Upper lobe of left lung (tissue), 6 donors: Measurements from ENCODE around the gene RIMBP2. TPM values are rescaled to one million over a fixed set of nuclear protein-coding genes. Genes with fewer than 3 reads are reported as not detected.

Experiments
- ATAC-seq, 2 donors: fragments of 200-7000 bp; cut with Tn5 transposase; one replicate each; pipeline ENCODE4 v1.9.1; 2022; ENCODE audit warnings: mild to moderate bottlenecking in 2 of 2, moderate library complexity in 2 of 2; ENCODE audit not compliant: low FRiP score in 2 of 2
- DNase-seq, 2 donors: peaks; one replicate each; pipeline ENCODE4 v3.0.0-alpha.2; 2019 to 2020
- H3K27ac ChIP-seq, 4 donors: fragments of 200-600 bp; sonication (generic); one replicate each; pipeline ENCODE4 v1.5.1; 2016 to 2019
- H3K27me3 ChIP-seq, 4 donors: fragments of 200-600 bp; sonication (generic); one replicate each; pipeline ENCODE4 v1.5.1; 2017 to 2019
- H3K36me3 ChIP-seq, 4 donors: fragments of 200-600 bp; sonication (generic); one replicate each; pipeline ENCODE4 v1.5.1; 2016 to 2019
- H3K4me1 ChIP-seq, 4 donors: fragments of 200-600 bp; sonication (generic); one replicate each; pipeline ENCODE4 v1.5.1; 2018 to 2019
- H3K4me3 ChIP-seq, 4 donors: fragments of 200-600 bp; sonication (generic); one replicate each; pipeline ENCODE4 v1.5.1; 2017 to 2019; ENCODE audit warnings: mild to moderate bottlenecking in 2 of 4, moderate library complexity in 1 of 4
- H3K9me3 ChIP-seq, 4 donors: fragments of 200-600 bp; sonication (generic); one replicate each; pipeline ENCODE4 v1.5.1; 2018 to 2019
- CTCF ChIP-seq, 6 experiments: fragments of 450-650 bp in 4 of 6; fragments of 200-600 bp in 2 of 6; sonication (generic) in 2 of 6; IDR thresholded peaks; one replicate each; pipeline ENCODE4 v1.5.1; 2016 to 2019; ENCODE audit warnings: antibody characterized with exemption in 6 of 6
- EP300 ChIP-seq, 4 donors: sonication (generic); formaldehyde crosslinking; IDR thresholded peaks; one replicate each; pipeline ENCODE4 v1.5.1; 2017; ENCODE audit warnings: antibody characterized with exemption in 4 of 4, control low read depth in 2 of 4
- POLR2A ChIP-seq, 4 donors: fragments of 450-650 bp; IDR thresholded peaks; one replicate each; pipeline ENCODE4 v1.5.1; 2016 to 2017; ENCODE audit warnings: antibody characterized with exemption in 4 of 4, mild to moderate bottlenecking in 2 of 4
- POLR2AphosphoS5 ChIP-seq, 2 donors: sonication (generic); formaldehyde crosslinking; IDR thresholded peaks; one replicate each; pipeline ENCODE4 v1.5.1; 2017; ENCODE audit warnings: antibody characterized with exemption in 2 of 2
- WGBS, 2 donors: methylation state at CpG; one replicate each; pipeline ENCODE4 v1.1.5; 2017 to 2018; 5-methylcytosine and 5-hydroxymethylcytosine counted together
- total RNA-seq, 6 donors: library from RNA; depleted of rRNA in 4 of 6; stranded (reverse); fragments of >200 nt in 4 of 6; gene quantifications; one replicate each; pipeline versions ENCODE4 v1.1.0 to v1.2.1, GENCODE V29; 2016 to 2021
- donor health status: DM: no; HTN: no; CAD: no; lungs with moderate emphysema.
- donor health status: DM: no; HTN: yes; CAD: no; lungs with severe emphysema.

Gene RIMBP2
- total RNA-seq, 6 donors from 2014 or later = 0.23 to 3.9 (median 0.44) TPM; not detected in 1

GRCh38 chr12:130708648-130709047 lies 7.5 kb downstream of the RIMBP2 start:
- 91 to 92% methylated on average over 3 to 12 of the region's 12 CpGs for WGBS, 2 donors

GRCh38 chr12:130707571-130707891 lies 8.6 kb downstream of the RIMBP2 start:
- TF ChIP-seq POLR2A (IDR thresholded peaks at IDR 0.05) (no peak), POLR2AphosphoS5 (IDR thresholded peaks at IDR 0.05) (no peak), CTCF (IDR thresholded peaks at IDR 0.05) (no peak), EP300 (IDR thresholded peaks at IDR 0.05) (no peak)
- Histone ChIP-seq H3K4me3 (no peak overlapping the region), H3K4me1 (no peaks in the 10 kb centered on the region), H3K27ac (no peak overlapping the region), H3K9me3 (no peaks in the 10 kb centered on the region), H3K36me3 (no peaks in the 10 kb centered on the region), H3K27me3 (no peaks in the 10 kb centered on the region)
- WGBS, 2 donors = 90 to 92% methylated on average over 8 of the region's 8 CpGs
- peak in 1 of 2 donors; percentile 52 for DNase-seq
- ATAC-seq = no peak

More at GRCh38 chr12:130708648-130709047, 7.5 kb downstream of the RIMBP2 start:
- DNase-seq (no peak), ATAC-seq (no peak)
- no peaks in the 10 kb centered on the region for H3K27me3 ChIP-seq
- no peaks in the 10 kb centered on the region for H3K4me1 ChIP-seq
- TF ChIP-seq EP300 (IDR thresholded peaks at IDR 0.05) (no peak), POLR2AphosphoS5 (IDR thresholded peaks at IDR 0.05) (no peak)
- H3K36me3 ChIP-seq = no peaks in the 10 kb centered on the region
- H3K9me3 ChIP-seq = no peaks in the 10 kb centered on the region
- no peak overlapping the region for H3K4me3 ChIP-seq
- no peak overlapping the region for H3K27ac ChIP-seq

- H3K4me3 ChIP-seq = no peak overlapping the region
- no peaks in the 10 kb centered on the region for H3K27me3 ChIP-seq
- H3K9me3 ChIP-seq = no peaks in the 10 kb centered on the region
- 78 to 81% methylated on average over 11 to 15 of the region's 15 CpGs for WGBS, 2 donors
- H3K27ac ChIP-seq = no peak overlapping the region
- no peak for TF ChIP-seq CTCF (IDR thresholded peaks at IDR 0.05)
- TF ChIP-seq EP300 (IDR thresholded peaks at IDR 0.05) = no peak
- H3K4me1 ChIP-seq = no peaks in the 10 kb centered on the region
- H3K36me3 ChIP-seq = no peaks in the 10 kb centered on the region
- ATAC-seq (no peak), DNase-seq (no peak)
These were observed 9.1 kb downstream of the RIMBP2 start for GRCh38 chr12:130706885-130707570.

GRCh38 chr12:130706311-130706710 lies 9.8 kb downstream of the RIMBP2 start:
- Histone ChIP-seq H3K36me3 (no peaks in the 10 kb centered on the region), H3K9me3 (no peaks in the 10 kb centered on the region), H3K4me3 (no peak overlapping the region), H3K4me1 (no peaks in the 10 kb centered on the region), H3K27ac (no peak overlapping the region), H3K27me3 (no peaks in the 10 kb centered on the region)
- DNase-seq = peak in 1 of 2 donors; percentile 52
- TF ChIP-seq POLR2AphosphoS5 (IDR thresholded peaks at IDR 0.05) = no peak
- TF ChIP-seq POLR2A (IDR thresholded peaks at IDR 0.05) = no peak
- no peak for TF ChIP-seq EP300 (IDR thresholded peaks at IDR 0.05)
- no peak for TF ChIP-seq CTCF (IDR thresholded peaks at IDR 0.05)
- no peak for ATAC-seq
- 84 to 93% methylated on average over 11 to 16 of the region's 16 CpGs for WGBS, 2 donors

GRCh38 chr12:130705178-130705822 lies 10.8 kb downstream of the RIMBP2 start:
- Histone ChIP-seq H3K27me3 (no peaks in the 10 kb centered on the region), H3K4me3 (no peak overlapping the region), H3K4me1 (no peaks in the 10 kb centered on the region), H3K9me3 (no peaks in the 10 kb centered on the region), H3K27ac (no peak overlapping the region), H3K36me3 (no peaks in the 10 kb centered on the region)
- ATAC-seq (no peak), DNase-seq (peak in 1 of 2 donors; percentile 68)
- TF ChIP-seq POLR2AphosphoS5 (IDR thresholded peaks at IDR 0.05) = no peak
- TF ChIP-seq POLR2A (IDR thresholded peaks at IDR 0.05) = no peak
- no peak for TF ChIP-seq CTCF (IDR thresholded peaks at IDR 0.05)
- TF ChIP-seq EP300 (IDR thresholded peaks at IDR 0.05) = no peak
- 55 to 66% methylated on average over 23 of the region's 23 CpGs for WGBS, 2 donors
